ENCODE measurements around the gene TUBB1.

DNA sequence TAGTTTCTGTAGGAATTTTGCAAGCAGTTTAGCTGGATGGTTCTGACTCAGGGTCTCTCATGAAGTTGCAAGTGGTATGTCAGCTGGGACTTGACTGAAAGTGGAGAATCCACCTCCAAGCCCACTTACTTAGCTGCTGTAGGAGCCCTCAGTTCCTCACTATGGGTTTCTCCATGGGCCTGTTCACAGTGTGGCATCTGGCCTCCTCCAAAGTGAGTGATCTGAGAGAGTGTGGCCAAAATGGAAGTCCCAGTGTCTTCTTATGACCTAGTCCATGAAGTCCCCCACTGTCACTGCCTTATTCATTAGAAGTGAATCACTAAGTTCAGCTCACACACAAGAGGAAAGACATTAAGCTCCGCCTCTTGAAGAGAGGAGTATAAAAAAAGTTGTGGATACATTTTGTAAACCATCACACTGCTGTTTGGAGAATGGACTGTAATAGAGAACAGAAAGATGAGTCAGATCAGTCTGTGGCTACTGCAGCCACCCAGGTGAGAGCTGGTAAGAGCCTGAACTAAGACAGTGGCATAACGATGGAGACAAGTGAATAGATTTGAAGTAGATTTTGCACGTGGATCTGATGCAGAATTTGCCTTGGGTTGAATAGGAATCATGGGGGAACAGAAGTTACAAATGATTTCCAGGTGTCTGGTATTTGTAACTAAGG, 43.0 kb upstream of the TUBB1 start:
- TF ChIP-seq, protein P1, sequence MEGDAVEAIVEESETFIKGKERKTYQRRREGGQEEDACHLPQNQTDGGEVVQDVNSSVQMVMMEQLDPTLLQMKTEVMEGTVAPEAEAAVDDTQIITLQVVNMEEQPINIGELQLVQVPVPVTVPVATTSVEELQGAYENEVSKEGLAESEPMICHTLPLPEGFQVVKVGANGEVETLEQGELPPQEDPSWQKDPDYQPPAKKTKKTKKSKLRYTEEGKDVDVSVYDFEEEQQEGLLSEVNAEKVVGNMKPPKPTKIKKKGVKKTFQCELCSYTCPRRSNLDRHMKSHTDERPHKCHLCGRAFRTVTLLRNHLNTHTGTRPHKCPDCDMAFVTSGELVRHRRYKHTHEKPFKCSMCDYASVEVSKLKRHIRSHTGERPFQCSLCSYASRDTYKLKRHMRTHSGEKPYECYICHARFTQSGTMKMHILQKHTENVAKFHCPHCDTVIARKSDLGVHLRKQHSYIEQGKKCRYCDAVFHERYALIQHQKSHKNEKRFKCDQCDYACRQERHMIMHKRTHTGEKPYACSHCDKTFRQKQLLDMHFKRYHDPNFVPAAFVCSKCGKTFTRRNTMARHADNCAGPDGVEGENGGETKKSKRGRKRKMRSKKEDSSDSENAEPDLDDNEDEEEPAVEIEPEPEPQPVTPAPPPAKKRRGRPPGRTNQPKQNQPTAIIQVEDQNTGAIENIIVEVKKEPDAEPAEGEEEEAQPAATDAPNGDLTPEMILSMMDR (conservative IDR thresholded peaks at IDR 0.05), result no peak
- no peak for TF ChIP-seq EZH2 (IDR thresholded peaks at IDR 0.05; ENCODE audit: low read depth)
